GM03348 (cell line): Measurements from ENCODE around the gene DENND1B.
"Not testable (repeated sequence)": the region's sequence is repeated elsewhere in the genome, so short reads cannot be mapped to it uniquely, and the experiment has no call there.

ENCODE experiments used
- DNase-seq: peaks from one replicate; pipeline ENCODE4 v3.0.0; 2012; ENCODE audit warnings: low spot score

Gene DENND1B

GRCh38 chr1:197743578-197743977 lies 31.7 kb downstream of the DENND1B start:
- no peak for DNase-seq

GRCh38 chr1:197740992-197741391 lies 34.3 kb downstream of the DENND1B start:
- DNase-seq: no peak

DNA sequence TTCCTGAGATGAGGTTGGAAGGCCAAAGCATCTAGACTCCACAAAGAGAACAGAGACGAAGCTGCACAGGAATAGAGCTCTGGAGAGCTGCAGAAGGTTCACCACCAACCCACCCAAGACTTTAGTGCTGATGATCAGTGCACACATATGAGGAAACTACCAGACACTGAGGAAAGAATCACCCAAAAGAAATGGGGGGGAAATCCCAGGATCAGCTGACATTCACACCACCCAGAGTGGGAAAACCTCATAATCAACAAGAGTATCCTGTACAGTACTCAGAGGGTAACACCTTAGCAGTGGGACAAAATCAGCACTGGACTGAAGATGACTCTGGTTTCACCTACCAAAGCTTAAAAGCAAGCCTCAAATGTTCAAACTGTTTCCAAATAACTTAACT lies 36.4 kb downstream of the DENND1B start:
- DNase-seq: no peak

DNA sequence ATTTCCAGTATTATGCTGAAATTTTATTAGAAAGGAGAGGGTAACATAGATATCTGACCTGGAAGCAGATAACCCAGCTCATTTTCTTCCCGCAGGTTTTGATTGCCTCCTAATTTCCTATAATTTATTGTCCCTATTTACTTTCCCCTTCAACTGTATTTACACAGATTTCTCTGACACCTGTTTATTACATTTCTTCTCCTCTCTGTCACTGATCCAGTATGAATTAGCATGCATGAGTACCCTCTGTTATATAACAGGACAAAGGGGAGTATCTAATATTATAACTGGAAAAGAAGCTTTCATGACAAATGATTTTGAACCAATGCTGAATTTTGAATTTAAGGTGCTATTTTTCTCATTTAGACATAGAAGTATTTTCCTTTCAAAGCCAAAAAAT lies 37.4 kb downstream of the DENND1B start:
- no peak for DNase-seq

DNA sequence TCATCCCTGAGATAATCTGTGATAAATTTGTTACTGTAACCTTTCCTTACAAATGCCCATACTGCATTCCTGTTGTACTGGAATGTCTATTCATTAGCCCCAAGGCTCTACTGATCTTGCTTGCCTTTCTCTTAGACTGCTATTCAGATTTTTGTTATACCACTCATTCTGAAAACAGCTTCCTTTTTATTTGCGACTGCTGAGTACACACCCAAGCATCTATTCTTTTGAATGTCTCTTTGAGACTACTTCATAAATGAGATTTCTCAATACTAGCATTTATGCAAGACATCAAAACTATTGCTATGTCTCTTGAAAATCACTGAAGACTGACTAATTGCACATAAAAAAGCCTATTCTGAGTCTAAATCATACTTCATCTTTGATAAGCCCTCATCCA lies 38.6 kb downstream of the DENND1B start:
- peak; percentile 68 for DNase-seq

DNA sequence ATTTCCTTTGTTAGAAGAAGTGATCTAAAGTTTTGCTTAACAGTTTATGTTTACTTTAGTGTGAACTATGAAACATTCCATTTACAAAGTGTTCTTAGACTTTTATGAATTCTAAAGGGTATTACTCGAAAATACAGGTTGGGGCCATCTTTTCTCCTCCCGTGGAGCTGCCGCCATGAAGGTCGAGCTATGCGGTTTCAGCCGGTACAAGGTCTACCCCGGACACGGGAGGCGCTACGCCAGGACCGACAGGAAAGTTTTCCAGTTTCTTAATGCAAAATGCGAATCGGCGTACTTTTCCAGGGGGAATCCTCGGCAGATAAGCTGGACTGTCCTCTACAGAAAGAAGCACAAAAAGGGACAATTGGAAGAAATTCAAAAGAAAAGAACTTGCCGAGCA lies 39.8 kb downstream of the DENND1B start:
- DNase-seq: no peak

DNA sequence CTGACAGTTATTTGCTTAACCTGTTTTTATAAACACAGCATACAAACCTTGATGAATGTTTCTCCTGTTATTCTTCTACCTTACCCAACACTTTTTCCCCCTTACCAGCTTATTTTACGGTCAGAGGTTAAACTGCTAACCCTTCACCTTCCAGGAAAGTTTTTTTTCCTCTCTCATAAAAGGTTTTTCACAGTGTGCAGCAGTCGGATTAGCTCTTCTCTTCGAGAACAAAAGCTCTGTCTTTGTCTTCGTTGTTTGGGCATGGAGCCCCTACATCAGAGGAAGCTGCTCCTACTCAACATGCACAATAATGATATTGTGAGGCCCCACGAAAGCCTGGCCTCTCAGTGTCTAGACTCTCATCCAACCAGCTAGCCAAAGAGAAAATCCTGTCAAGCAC lies 42.0 kb downstream of the DENND1B start:
- DNase-seq: no peak

DNA sequence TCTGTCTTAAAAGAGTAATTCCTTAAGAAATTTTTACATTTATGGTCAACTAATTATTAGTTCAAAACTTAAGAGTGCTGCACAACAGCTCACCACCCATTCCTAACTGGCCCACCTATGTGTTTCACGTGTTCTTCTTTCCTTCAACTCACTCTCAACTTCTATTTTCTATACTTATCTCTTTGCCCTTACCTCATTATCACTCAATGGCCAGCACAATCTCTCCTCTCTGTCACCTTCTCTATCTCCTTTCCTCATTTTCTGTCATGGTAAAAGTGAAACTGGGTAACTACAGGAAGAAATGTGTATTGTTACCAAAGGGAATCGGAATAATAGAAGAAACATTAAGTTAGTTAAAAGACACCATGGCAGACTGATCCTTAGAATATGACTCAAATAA lies 43.1 kb downstream of the DENND1B start:
- DNase-seq: no peak

DNA sequence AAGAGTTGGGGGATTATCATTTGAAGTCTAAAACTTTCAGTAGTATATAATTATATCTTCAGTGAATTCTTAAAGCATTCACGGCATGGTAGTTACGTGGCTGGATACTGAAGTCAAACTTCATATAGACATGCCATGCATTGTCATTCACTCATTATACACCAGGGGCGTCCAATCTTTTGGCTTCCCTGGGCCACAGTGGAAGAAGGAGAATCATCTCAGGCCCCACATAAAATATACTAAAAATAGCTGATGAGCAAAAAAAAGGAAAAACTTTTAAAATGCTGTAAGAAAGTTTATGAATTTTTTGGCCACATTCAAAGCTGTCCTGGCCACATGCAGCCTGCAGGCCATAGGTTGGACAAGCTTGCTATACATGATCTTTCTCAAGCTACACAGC lies 43.8 kb downstream of the DENND1B start:
- no peak for DNase-seq

DNA sequence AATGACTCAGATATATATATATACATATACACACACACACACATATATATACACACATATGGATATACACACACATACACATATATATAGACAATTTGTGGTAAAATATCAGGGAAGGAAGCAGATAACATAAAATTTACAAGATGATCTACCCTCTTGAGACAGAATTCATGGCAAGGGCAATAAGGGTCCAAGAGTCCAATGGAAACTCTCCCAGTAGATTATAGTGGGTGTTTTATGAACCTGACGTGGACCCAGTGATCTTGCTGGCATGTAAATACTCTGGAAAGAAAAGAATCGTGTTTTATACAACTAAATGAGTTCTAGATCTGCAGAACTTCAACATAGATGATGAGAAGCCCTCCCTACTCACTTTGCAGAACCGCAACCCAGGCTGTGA lies 49.3 kb downstream of the DENND1B start:
- DNase-seq: no peak

DNA sequence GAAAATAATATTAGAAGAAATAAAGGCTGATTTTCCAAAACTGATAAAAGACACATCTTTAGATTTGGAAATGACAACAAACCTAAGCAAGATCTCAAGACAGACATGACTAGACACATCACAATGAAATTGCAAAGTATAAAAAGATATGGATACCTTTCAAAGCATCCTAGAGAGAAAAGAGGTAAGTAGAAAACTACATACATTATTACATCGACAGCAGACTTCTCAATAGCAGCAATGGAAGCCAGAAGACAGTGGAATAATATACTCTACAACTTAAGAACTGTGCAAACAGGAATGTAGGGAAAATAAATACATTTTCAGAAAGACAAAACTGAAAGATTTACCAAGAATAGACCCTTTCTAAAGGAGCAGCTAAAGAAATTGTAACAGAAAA lies 50.2 kb downstream of the DENND1B start:
- no peak for DNase-seq

GRCh38 chr1:197715806-197716205 lies 59.5 kb downstream of the DENND1B start:
- no peak for DNase-seq

- no peak for DNase-seq
Measured at GRCh38 chr1:197706601-197707000, 68.7 kb downstream of the DENND1B start.

DNA sequence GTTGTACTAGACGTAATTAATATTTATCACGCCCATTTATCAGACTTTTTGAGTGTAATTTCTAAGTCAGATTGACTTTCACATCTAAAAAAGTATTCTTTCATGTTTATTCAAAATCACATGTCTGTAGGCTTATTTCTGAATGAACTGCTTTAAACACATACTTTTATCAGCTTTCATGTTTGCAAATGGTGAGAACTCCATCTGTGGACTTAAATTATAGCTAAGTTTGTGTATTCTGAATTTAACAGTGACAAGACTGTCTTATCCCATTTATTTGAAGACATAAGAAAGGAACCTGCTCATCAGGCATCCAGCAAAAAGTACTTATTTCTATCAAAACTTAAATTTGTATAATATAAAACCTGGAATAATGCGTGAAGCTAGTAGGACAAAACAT lies 69.3 kb downstream of the DENND1B start:
- DNase-seq: no peak

DNA sequence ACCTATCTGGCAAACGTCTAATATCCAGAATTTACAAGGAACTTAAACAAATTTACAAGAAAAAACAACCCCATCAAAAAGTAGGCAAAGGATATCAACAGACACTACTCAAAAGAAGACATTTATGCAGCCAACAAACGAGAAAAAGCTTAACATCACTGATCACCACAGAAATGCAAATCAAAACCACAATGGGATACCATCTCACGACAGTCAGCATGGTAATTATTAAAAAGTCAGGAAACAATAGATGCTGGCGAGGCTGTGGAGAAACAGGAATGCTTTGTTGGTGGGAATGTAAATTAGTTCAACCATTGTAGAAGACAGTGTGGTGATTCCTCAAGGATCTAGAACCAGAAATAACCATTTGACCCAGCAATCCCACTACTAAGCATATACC lies 74.6 kb downstream of the DENND1B start:
- not testable (repeated sequence) for DNase-seq

GRCh38 chr1:197696372-197696771 lies 78.9 kb downstream of the DENND1B start:
- no peak for DNase-seq

GRCh38 chr1:197695961-197696360 lies 79.3 kb downstream of the DENND1B start:
- DNase-seq: no peak

- peak; percentile 2 for DNase-seq
Measured at GRCh38 chr1:197692965-197693364, 82.3 kb downstream of the DENND1B start.

DNA sequence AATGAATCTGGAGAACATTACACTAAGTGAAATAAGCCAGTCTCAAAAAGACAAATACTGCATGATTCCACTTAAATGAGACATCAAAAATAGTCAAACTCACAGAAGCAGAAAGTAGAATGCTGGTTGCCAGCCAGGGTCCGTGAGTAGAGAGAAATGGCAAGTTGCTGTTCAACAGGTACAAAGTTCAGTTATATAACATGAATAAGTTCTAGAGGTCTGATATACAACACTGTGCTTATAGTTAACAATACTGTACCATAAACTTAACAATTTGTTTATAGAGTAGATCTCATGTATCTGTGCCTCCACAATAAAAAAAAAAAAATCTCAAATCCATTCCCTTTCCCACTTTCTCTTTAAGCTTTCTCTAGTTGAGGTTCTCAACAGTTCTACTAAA lies 83.5 kb downstream of the DENND1B start:
- DNase-seq: no peak

DNA sequence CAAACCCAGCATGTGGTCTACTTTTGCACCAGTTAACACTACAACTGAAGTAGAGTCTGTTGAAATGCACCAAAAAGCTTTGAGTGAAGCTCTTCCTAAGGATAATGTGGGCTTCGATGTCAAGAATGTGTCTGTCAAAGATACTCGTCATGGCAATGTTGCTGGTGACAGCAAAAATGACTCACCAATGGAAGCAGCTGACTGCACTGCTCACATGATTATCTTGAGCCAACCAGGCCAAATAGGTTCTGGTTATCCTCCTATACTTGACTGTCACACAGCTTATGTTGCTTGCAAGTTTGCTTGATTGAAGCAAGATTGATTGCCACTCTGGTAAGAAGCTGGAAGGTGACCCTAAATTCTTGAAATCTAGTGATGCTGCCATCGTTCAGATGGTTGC lies 85.2 kb downstream of the DENND1B start:
- DNase-seq: no peak

DNA sequence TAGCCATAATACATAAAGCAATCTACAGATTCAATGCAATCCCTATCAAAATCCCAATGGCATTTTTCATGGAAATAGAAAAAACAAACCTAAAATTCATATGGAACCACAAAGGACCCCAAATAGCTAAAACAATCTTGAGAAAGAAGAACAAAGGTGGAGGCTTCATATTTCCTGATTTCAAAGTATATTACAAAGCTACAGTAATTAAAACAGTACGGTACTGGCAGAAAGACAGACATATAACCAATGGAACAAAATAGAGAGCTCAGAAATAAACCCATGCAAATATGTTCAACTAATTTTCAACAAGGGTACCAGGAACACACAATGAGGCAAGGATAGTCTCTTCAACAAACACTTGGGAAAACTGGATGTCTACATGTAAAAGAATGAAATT lies 87.0 kb downstream of the DENND1B start:
- DNase-seq: no peak

GRCh38 chr1:197686702-197687355 lies 88.5 kb downstream of the DENND1B start:
- DNase-seq: no peak

DNA sequence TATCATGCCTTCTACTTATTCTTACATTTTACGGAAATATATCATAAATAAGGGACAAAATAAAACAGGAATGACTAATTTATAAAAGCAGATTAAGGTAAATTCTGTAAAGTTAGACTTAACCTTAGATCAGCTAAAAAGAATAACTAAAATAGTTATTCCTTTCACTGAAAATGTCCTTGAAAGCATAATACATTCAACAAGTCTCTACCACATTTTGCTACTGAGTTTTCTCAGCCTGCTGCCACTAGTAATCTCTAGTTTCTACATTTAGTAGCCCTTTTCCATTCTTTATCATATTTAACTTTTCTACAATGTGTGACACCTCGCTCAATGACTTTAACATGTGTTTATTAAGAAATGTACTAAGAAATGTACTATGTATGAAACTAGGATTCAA lies 89.0 kb downstream of the DENND1B start:
- DNase-seq: no peak

- DNase-seq: peak; percentile 6
Measured at GRCh38 chr1:197685785-197686184, 89.5 kb downstream of the DENND1B start.
